Mesendoderm (in vitro differentiated cells): ENCODE results near the gene NSD1.

ENCODE experiments used
- DNase-seq: peaks from one replicate; pipeline ENCODE4 v3.0.0; 2013
- H2AK5ac ChIP-seq: 2 replicates; pipeline ENCODE4 v1.6.1; 2013; ENCODE audit warnings: low read length, inconsistent platforms
- H2BK120ac ChIP-seq: 2 replicates; pipeline ENCODE4 v1.6.1; 2013; ENCODE audit warnings: low read depth, mild to moderate bottlenecking, low read length, moderate library complexity, mixed read lengths
- H2BK15ac ChIP-seq: replicated peaks from 2 replicates; pipeline ENCODE4 v1.6.1; 2013; ENCODE audit warnings: low read depth, mild to moderate bottlenecking, moderate library complexity
- H2BK5ac ChIP-seq: 2 replicates; pipeline ENCODE4 v1.6.1; 2013; ENCODE audit warnings: low read length, inconsistent platforms
- H3K18ac ChIP-seq: 2 replicates; pipeline ENCODE4 v1.6.1; 2013; ENCODE audit warnings: mild to moderate bottlenecking, low read length, mixed read lengths
- H3K23ac ChIP-seq: one replicate; pipeline ENCODE4 v1.6.1; 2013; ENCODE audit warnings: low read length
- H3K27ac ChIP-seq: 2 replicates; pipeline ENCODE4 v1.5.1; 2013; ENCODE audit warnings: low read depth, mild to moderate bottlenecking, inconsistent platforms, low read length, moderate library complexity
- H3K27me3 ChIP-seq: 2 replicates; pipeline ENCODE4 v1.6.1; 2013; ENCODE audit warnings: low read length, control low read depth, mild to moderate bottlenecking, inconsistent platforms; ENCODE audit not compliant: insufficient read depth, poor library complexity
- H3K36me3 ChIP-seq: 2 replicates; pipeline ENCODE4 v1.6.1; 2013; ENCODE audit warnings: low read length, inconsistent platforms; ENCODE audit not compliant: control insufficient read depth, insufficient read depth
- H3K4ac ChIP-seq: one replicate; pipeline ENCODE4 v1.6.1; 2013; ENCODE audit warnings: low read depth, mild to moderate bottlenecking, low read length, moderate library complexity
- H3K4me1 ChIP-seq: 2 replicates; pipeline ENCODE4 v1.6.1; 2013; ENCODE audit warnings: low read depth, low read length, inconsistent platforms; ENCODE audit not compliant: control insufficient read depth
- H3K4me2 ChIP-seq: 2 replicates; pipeline ENCODE4 v1.6.1; 2013; ENCODE audit warnings: low read length
- H3K4me3 ChIP-seq: 2 replicates; pipeline ENCODE4 v1.5.1; 2013; ENCODE audit warnings: mild to moderate bottlenecking, low read length
- H3K56ac ChIP-seq: one replicate; pipeline ENCODE4 v1.6.1; 2013; ENCODE audit warnings: low read length
- H3K79me1 ChIP-seq: 2 replicates; pipeline ENCODE4 v1.6.1; 2013; ENCODE audit warnings: low read length, inconsistent platforms
- H3K79me2 ChIP-seq: 2 replicates; pipeline ENCODE4 v1.6.1; 2013; ENCODE audit warnings: mild to moderate bottlenecking, low read length; ENCODE audit not compliant: control insufficient read depth, insufficient read depth
- H3K9ac ChIP-seq: 2 replicates; pipeline ENCODE4 v1.6.1; 2013; ENCODE audit warnings: low read length, inconsistent platforms
- H4K5ac ChIP-seq: one replicate; pipeline ENCODE4 v1.6.1; 2013; ENCODE audit warnings: low read length
- H4K8ac ChIP-seq: one replicate; pipeline ENCODE4 v1.6.1; 2013; ENCODE audit warnings: low read depth, mild to moderate bottlenecking, control low read depth, low read length, moderate library complexity
- WGBS: extraction: QIAGEN DNeasy Blood & Tissue Kit; methylation state at CpG from one replicate; pipeline ENCODE4 v1.1.7; 2013; ENCODE audit warnings: low lambda C conversion rate, missing lambda C conversion rate; ENCODE audit not compliant: insufficient coverage; ENCODE audit errors: extremely low coverage; 5-methylcytosine and 5-hydroxymethylcytosine counted together

Gene NSD1

DNA sequence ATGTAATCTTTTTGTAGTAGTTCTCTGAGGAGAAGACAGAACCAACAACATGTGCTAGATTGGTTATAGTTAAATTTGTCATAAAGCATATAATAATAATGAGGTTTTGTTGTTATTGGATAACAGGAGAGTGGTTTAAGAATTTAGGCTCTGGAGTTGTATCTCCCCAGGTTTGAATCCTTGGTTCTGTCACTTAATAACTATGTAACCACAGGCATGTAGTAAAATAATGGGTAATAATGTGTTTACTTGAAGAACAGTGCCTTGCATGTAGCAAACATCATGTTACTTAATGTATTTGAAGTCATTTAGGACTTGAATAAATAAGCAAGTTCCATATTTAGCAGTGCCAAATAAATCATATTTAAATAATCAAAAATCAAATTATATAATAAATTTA is 55.8 kb downstream of the NSD1 start:
- no peak overlapping the region for H3K18ac ChIP-seq
- no peak overlapping the region for H3K4ac ChIP-seq
- no peak overlapping the region for H3K23ac ChIP-seq
- no peak overlapping the region for H4K5ac ChIP-seq
- peaks cover 27% of the 10 kb centered on the region for H3K79me2 ChIP-seq
- H3K4me1 ChIP-seq: no peaks in the 10 kb centered on the region
- H3K27me3 ChIP-seq: no peaks in the 10 kb centered on the region
- no peak for DNase-seq
- H3K56ac ChIP-seq: no peak overlapping the region
- H2AK5ac ChIP-seq: no peak overlapping the region
- peaks cover 9% of the 10 kb centered on the region for H3K79me1 ChIP-seq
- no peak overlapping the region for H2BK5ac ChIP-seq
- no peak overlapping the region for H3K9ac ChIP-seq
- H3K4me3 ChIP-seq: no peak overlapping the region
- no peak overlapping the region for H3K27ac ChIP-seq
- no peak overlapping the region for H4K8ac ChIP-seq
- H2BK120ac ChIP-seq: no peak overlapping the region
- H2BK15ac ChIP-seq: no peak overlapping the region
- H3K36me3 ChIP-seq: no peaks in the 10 kb centered on the region
- no peak overlapping the region for H3K4me2 ChIP-seq

DNA sequence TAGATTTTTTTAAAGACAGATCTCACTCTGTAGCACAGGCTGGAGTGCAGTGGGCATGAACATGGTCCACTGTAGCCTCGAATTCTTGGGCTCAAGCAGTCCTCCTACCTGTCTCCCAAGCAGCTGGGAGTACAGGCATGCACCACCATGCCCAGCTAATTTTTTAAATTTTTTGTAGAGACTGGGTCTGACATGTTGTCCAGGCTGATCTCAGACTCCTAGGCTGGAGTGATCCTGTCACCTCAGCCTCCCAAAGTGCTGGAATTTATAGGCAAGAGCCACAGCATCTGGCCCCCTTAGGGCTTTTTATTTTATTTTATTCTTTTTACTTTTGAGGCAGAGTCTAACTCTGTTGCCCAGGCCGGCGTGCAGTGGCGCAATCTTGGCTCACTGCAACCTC is 56.4 kb downstream of the NSD1 start:
- Histone ChIP-seq H3K27ac (no peak overlapping the region), H3K79me1 (peaks cover 7% of the 10 kb centered on the region), H3K9ac (no peak overlapping the region), H4K8ac (peak overlapping the region; percentile 28), H3K27me3 (no peaks in the 10 kb centered on the region), H2AK5ac (no peak overlapping the region), H3K4me3 (no peak overlapping the region), H3K4me2 (no peak overlapping the region), H3K23ac (no peak overlapping the region), H4K5ac (no peak overlapping the region), H3K4ac (no peak overlapping the region), H3K79me2 (peaks cover 24% of the 10 kb centered on the region), H3K36me3 (no peaks in the 10 kb centered on the region), H2BK5ac (no peak overlapping the region), H2BK15ac (no peak overlapping the region), H3K56ac (no peak overlapping the region), H2BK120ac (no peak overlapping the region), H3K4me1 (no peaks in the 10 kb centered on the region), H3K18ac (no peak overlapping the region)
- no peak for DNase-seq
- WGBS: no CpG with 5 or more reads among the region's 4 CpGs

DNA sequence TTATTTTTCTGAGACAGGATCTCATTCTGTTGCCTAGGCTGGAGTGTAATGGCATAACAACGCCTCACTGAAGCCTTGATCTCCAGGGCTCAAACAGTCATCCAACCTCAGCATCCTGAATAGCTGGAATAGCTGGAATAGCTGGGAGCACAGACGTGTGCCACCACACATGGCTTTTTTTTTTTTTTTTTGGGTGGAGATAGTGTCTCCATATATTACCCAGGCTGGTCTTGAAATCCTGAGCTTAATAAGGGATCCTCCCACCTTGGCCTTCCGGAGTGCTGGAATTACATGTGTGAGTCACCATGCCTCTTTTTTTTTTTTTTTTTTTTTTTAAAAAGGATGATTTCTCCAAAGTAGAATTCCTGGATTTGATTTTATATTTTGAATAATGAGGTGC is 60.7 kb downstream of the NSD1 start:
- no peak overlapping the region for H3K56ac ChIP-seq
- H3K36me3 ChIP-seq: peaks cover 3% of the 10 kb centered on the region
- H3K4me2 ChIP-seq: no peak overlapping the region
- no peak overlapping the region for H2AK5ac ChIP-seq
- H3K9ac ChIP-seq: no peak overlapping the region
- peaks cover 10% of the 10 kb centered on the region for H3K79me2 ChIP-seq
- no peaks in the 10 kb centered on the region for H3K4me1 ChIP-seq
- H3K4ac ChIP-seq: no peak overlapping the region
- no CpG with 5 or more reads among the region's 3 CpGs for WGBS
- H4K8ac ChIP-seq: no peak overlapping the region
- no peak overlapping the region for H3K27ac ChIP-seq
- DNase-seq: peak; percentile 94
- no peak overlapping the region for H3K4me3 ChIP-seq
- H3K27me3 ChIP-seq: no peaks in the 10 kb centered on the region
- H3K18ac ChIP-seq: no peak overlapping the region
- no peak overlapping the region for H2BK5ac ChIP-seq
- H4K5ac ChIP-seq: no peak overlapping the region
- peaks cover 5% of the 10 kb centered on the region for H3K79me1 ChIP-seq
- H2BK15ac ChIP-seq: no peak overlapping the region
- no peak overlapping the region for H3K23ac ChIP-seq
- no peak overlapping the region for H2BK120ac ChIP-seq

DNA sequence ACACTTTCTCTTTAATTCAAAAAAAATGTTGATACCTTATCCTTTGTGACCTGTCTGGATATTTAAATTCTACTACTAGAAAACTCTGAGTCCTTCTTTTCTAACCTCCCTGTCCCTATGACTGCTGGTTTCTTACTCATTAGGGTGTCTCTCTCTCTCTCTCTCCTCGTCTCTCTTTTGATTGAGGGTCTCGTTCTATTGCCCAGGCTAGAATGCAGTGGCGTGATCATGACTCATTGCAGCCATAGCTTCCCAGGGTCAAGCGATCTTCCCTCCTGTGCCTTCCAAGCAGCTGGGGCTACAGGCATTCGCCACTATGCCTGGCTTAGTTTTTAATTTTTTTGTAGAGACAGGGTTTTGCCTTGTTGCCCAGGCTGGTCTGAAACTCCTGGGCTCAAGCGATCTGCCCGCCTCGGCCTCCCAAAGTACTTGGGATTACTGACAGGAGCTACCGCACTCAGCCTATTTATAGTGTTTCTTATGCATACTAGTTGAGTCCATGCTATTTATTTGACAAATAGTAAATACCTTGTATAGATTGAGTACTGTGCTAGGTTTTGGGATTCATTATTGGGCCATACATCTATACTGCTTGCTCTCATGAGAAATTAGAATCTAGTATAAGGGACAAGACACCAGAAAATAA is 61.9 kb downstream of the NSD1 start:
- no peak overlapping the region for H4K5ac ChIP-seq
- no peak overlapping the region for H2BK5ac ChIP-seq
- no peak overlapping the region for H2BK15ac ChIP-seq
- no peak overlapping the region for H3K18ac ChIP-seq
- no peak overlapping the region for H3K4me2 ChIP-seq
- peaks cover 3% of the 10 kb centered on the region for H3K36me3 ChIP-seq
- H3K27ac ChIP-seq: no peak overlapping the region
- no peaks in the 10 kb centered on the region for H3K27me3 ChIP-seq
- no CpG with 5 or more reads among the region's 9 CpGs for WGBS
- peaks cover 5% of the 10 kb centered on the region for H3K79me1 ChIP-seq
- H2BK120ac ChIP-seq: no peak overlapping the region
- DNase-seq: peak; percentile 15
- no peak overlapping the region for H3K4ac ChIP-seq
- no peak overlapping the region for H4K8ac ChIP-seq
- H3K23ac ChIP-seq: no peak overlapping the region
- no peak overlapping the region for H3K4me3 ChIP-seq
- H2AK5ac ChIP-seq: no peak overlapping the region
- H3K4me1 ChIP-seq: no peaks in the 10 kb centered on the region
- peaks cover 5% of the 10 kb centered on the region for H3K79me2 ChIP-seq
- H3K9ac ChIP-seq: no peak overlapping the region
- H3K56ac ChIP-seq: no peak overlapping the region

DNA sequence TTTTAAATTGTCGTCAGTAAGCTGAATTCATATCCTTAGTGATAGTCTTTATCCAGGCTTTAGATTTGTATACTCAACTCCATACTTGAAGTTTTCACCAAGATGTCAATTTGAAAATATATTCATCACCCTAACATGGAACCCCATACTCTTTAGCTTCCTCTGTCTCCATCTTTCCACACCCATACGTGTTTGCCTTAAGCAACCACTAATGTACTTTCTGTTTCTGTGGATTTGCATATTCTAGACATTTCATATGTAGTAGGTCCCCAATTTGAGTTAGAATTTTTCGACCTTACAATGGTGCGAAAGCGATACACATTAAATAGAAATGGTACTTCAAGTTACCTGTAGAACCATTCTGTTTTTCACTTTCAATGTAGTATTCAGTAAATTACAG is 65.2 kb downstream of the NSD1 start:
- Histone ChIP-seq H3K23ac (no peak overlapping the region), H3K79me2 (peaks cover 5% of the 10 kb centered on the region), H3K4ac (no peak overlapping the region), H3K27ac (no peak overlapping the region), H3K9ac (no peak overlapping the region), H4K8ac (no peak overlapping the region), H3K4me3 (no peak overlapping the region), H2BK15ac (no peak overlapping the region), H3K18ac (no peak overlapping the region), H2BK120ac (no peak overlapping the region), H3K79me1 (peaks cover 5% of the 10 kb centered on the region), H2AK5ac (no peak overlapping the region), H3K27me3 (no peaks in the 10 kb centered on the region), H2BK5ac (no peak overlapping the region), H3K4me2 (no peak overlapping the region), H3K4me1 (no peaks in the 10 kb centered on the region), H4K5ac (no peak overlapping the region), H3K36me3 (peaks cover 3% of the 10 kb centered on the region), H3K56ac (no peak overlapping the region)
- no CpG with 5 or more reads among the region's 5 CpGs for WGBS
- no peak for DNase-seq

DNA sequence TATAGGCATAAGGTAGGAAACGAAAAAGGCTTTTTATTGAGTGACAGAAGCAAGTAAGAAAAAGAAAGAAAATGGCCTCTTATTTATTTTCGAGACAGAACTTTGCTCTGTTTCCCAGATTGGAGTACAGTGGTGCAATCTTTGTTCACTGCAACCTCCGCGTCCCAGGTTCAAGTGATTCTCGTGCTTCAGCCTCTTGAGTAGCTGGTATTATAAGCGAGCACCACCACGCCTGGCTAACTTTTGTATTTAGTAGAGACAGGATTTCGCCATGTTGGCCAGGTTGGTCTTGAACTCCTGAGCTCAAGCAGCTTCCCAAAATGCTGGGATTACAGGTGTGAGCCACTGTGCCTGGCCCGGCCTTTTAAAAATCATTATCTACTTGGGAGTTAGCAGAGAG is 70.7 kb downstream of the NSD1 start:
- H2AK5ac ChIP-seq: no peak overlapping the region
- H2BK5ac ChIP-seq: no peak overlapping the region
- no peaks in the 10 kb centered on the region for H3K36me3 ChIP-seq
- no peak overlapping the region for H3K18ac ChIP-seq
- H3K79me2 ChIP-seq: peaks cover 1% of the 10 kb centered on the region
- no peak overlapping the region for H3K23ac ChIP-seq
- no peaks in the 10 kb centered on the region for H3K4me1 ChIP-seq
- H3K4ac ChIP-seq: no peak overlapping the region
- H3K27me3 ChIP-seq: no peaks in the 10 kb centered on the region
- no peak overlapping the region for H4K5ac ChIP-seq
- no peak for DNase-seq
- H2BK15ac ChIP-seq: no peak overlapping the region
- WGBS: no CpG with 5 or more reads among the region's 9 CpGs
- no peak overlapping the region for H3K27ac ChIP-seq
- H3K9ac ChIP-seq: no peak overlapping the region
- no peak overlapping the region for H3K56ac ChIP-seq
- H2BK120ac ChIP-seq: no peak overlapping the region
- no peak overlapping the region for H3K4me2 ChIP-seq
- no peak overlapping the region for H3K4me3 ChIP-seq
- peaks cover 2% of the 10 kb centered on the region for H3K79me1 ChIP-seq
- H4K8ac ChIP-seq: no peak overlapping the region
